GM21360 (cell line): Measurements from ENCODE around the gene RNF144A.

ENCODE experiments used
- ATAC-seq: cut with Tn5 transposase; IDR thresholded peaks from one replicate; pipeline ENCODE4 v1.9.1; 2021; ENCODE audit warnings: mild to moderate bottlenecking, moderate library complexity; ENCODE audit not compliant: unreplicated experiment

Gene RNF144A

DNA sequence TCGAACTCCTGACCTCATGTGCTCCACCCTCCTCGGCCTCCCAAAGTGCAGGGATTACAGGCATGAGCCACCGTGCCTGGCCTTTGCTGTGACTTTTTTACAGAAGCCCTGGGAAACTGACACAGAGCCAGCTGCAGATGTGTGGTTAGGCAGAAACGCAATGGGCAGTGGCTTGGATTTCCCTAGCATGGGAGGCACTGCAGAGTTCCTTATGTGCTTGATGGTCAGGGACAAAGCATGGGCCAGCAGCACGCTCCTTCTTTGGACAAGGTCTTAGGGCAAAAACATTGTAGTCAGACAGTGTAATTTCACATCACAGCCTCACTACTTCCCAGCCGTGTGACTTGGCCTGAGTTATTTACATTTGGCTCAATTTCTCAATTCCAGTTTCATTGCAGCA, 153.9 kb downstream of the RNF144A start:
- no peak for ATAC-seq

- no peak for ATAC-seq
Observed at GRCh38 chr2:7071916-7072556, 154.8 kb downstream of the RNF144A start.

DNA sequence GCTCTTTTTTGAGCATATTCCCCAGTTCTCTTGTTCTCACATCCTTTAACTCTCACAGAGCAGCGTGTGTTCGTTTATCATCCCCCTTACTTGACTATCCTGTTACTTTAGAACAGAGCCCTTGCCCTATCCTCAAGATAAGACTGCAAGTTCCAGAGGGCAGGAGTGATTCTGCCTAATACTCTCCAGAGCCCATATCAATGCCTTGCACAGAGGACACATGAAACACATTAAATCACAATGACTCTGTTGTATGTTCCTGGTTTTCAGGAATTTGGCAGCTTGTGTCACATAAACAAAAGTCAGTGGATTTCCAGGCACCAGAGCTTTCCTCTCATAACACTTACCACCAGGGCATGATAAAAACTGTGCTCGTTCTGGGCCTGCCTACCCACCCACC, 156.7 kb downstream of the RNF144A start:
- ATAC-seq: no peak

GRCh38 chr2:7075834-7076233, 158.6 kb downstream of the RNF144A start:
- no peak for ATAC-seq

GRCh38 chr2:7077660-7078267, 160.6 kb downstream of the RNF144A start:
- ATAC-seq: no peak

GRCh38 chr2:7083580-7084509, 166.6 kb downstream of the RNF144A start:
- no peak for ATAC-seq

GRCh38 chr2:7084601-7085000, 167.4 kb downstream of the RNF144A start:
- ATAC-seq: no peak

GRCh38 chr2:7089284-7089683, 172.1 kb downstream of the RNF144A start:
- ATAC-seq: no peak

- no peak for ATAC-seq
Observed at GRCh38 chr2:7089898-7090510, 172.8 kb downstream of the RNF144A start.

DNA sequence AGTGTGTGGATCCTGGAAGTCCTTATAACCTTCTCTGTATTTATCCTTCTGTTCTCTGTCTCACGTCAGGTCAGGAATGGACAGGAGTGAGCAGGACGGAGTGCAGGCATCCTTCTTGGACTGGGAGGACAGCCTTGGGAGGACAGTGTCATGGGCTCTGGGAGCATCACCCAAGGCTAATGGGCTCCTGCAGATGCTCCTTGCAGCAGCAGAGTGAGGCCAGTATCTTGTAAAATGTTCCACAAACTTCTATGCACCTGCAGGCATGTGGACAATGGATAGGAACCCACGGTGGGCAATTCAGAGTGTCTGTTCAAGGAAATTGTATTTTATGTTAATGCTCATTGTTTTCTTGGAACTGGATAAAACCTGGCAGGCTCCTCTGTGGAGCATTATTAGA, 176.2 kb downstream of the RNF144A start:
- ATAC-seq: no peak
